GOT3 (cell line): ENCODE measurements around the gene SYT7.

ENCODE experiments used
- DNase-seq: peaks from one replicate; lab custom pipeline; 2025; ENCODE audit warnings: mixed read lengths; lab: John Stamatoyannopoulos, UW

Gene SYT7

DNA sequence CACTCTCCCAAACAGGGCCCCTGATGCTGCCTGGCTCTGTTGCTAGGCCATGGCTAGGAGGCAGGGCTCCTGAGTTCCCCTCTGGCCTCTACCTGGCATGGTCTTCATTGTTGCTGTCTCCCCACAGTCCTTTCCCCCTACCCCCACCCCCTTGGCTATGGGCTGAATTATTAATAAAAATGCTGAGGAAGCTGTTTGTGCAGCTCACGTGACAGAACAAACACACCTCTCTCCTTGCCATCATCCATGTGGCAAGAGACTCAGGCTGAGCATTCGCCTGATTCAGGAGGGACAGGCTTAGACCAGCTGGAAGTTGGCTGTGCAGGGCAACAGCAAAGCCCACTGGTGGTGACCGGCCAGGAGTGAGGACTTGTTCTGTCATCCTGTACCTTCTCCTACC lies 4.2 kb upstream of the SYT7 start:
- DNase-seq = no peak

DNA sequence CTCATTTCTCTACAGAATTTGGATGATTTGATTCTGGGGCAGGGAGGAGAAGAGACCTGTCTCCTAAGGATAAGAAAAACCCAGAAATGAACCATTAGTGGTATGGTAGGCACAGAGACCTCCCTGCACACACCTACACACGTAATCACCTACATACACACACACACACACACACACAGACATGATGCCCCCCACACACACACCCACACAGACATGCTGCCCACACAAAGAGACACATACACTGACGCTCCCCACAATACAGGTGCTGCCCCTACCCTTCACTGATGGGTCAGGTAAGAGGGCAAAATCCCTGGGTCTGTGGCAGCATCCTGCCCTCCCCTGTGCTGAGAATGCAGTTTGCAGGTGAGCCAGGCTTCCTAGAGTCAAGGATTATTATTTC lies 1.1 kb upstream of the SYT7 start:
- no peak for DNase-seq

DNA sequence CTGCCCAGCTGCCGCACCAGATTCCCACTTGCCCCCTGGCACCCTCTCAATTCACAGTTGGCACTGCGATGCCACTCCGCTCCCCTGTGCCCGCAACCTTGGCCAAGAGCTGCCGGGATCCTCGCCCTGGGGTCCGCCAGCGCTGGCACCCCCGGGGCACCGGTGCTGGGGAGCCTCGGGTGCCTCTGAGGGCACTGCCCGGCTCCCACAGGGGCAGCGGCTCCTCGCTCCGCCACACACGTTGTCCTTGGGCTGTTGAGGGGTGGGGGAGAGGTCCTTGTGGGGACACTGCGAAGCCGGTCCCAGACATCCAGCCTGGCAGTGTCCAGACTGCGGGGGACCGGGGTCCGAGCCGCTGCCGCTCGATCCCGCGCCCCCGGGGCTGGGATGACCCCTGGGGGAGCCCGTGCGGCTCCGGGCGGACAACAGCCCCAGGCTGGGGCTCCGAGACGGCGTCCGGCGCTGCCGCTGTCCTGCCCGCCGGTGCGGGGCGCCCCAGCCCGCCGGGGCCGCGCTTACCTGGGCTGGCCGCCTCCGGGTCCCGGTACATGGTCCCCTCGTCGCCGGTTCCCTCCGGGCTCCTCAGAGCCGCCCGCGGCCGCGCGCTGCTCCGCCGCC lies 496 bp downstream of the SYT7 start:
- no peak for DNase-seq

DNA sequence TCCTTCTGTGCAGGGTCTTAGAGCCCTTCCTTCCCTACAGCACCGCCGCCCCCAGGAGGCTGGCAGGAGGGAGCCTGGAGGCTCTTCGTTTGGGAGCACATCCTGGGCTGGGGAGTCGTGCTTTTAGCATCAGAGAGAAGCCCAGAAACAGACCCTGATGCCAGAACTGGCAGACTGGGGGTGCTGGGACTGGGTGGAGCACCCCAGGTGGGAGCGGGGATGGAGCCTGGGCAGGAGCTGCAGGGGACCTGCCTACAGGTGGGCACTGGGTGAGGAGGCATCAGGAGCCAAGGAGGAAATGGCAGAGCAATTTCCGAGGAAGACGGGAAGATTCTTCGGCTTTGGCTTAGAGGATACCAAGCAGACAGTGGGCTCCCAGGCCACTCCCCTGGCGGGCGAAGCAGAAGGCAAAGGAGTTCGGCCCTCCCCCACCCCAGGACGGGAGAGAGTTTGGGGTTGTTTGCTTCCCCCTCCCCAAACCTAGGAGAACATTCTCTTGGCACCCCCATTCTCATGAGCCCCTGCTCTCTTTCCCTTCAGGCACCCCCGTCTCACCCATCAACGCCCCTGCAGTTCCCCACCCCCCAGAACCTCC lies 1.1 kb downstream of the SYT7 start:
- no peak for DNase-seq

- DNase-seq = no peak
Measured at GRCh38 chr11:61578819-61579675, 1.8 kb downstream of the SYT7 start.

- no peak for DNase-seq
Measured at GRCh38 chr11:61577383-61578118, 3.3 kb downstream of the SYT7 start.

GRCh38 chr11:61575886-61576861 lies 4.7 kb downstream of the SYT7 start:
- DNase-seq = no peak

DNA sequence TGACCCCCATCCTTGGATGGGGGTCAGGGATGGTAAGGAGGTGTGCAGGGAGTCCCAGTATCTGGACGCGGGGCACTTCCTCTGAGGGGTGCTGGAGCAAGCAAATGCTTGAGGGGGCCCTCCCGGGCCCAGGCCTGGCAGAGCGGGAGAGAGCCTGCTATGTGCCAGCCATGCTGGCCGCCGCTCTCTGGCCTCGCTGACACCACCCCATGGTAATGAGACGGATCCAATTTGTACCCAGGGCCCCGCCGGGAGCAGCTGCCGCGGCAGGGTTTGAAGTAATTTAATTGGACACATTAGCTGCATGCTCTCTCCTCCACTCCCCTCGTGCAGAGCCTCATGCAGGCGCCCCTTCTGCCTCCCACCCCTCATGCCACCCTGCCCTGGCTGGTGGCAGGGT lies 6.3 kb downstream of the SYT7 start:
- no peak for DNase-seq

- no peak for DNase-seq
Measured at GRCh38 chr11:61572913-61573312, 8.0 kb downstream of the SYT7 start.

GRCh38 chr11:61571869-61572268 lies 9.0 kb downstream of the SYT7 start:
- DNase-seq = no peak

- no peak for DNase-seq
Measured at GRCh38 chr11:61571337-61571736, 9.5 kb downstream of the SYT7 start.

DNA sequence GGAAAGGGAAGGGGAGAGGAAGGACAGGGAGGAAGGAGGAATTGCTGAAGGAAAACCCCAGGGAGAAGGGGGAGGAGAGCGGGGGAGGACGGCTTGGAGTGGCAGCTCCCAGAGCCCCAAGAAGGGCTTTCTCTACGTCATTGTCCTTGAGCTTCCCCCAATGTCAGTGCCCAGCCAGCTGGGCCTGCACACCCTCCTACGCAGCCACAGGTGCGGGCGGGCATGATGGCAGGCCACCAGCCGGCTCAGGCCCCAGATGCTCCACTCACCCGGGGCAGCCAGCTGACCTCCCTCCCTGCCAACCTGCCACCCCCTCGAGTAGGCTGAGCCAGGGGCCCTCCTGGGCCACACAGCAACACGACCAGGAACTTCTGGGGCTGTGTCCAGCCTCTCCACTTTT lies 11.2 kb downstream of the SYT7 start:
- no peak for DNase-seq

DNA sequence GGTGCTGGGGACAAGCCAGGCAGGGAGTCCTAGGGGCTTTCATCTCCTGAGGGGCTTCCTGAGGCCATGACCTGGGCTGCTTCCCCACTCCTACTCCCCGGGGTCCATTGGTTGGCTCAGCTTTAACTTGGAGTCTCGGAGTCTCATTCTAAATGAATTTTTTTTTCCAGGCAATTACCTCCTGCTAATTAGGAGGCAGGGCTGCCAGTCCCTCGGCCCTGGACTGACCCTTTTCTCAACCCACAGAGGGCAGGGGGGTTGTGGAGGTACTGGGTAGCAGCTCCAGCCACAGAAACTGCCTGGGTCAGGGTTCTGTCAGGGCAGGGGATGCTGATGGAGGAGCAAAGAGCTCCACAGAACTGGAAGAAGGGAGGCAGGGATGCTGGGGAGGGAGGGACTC lies 11.9 kb downstream of the SYT7 start:
- DNase-seq = no peak

DNA sequence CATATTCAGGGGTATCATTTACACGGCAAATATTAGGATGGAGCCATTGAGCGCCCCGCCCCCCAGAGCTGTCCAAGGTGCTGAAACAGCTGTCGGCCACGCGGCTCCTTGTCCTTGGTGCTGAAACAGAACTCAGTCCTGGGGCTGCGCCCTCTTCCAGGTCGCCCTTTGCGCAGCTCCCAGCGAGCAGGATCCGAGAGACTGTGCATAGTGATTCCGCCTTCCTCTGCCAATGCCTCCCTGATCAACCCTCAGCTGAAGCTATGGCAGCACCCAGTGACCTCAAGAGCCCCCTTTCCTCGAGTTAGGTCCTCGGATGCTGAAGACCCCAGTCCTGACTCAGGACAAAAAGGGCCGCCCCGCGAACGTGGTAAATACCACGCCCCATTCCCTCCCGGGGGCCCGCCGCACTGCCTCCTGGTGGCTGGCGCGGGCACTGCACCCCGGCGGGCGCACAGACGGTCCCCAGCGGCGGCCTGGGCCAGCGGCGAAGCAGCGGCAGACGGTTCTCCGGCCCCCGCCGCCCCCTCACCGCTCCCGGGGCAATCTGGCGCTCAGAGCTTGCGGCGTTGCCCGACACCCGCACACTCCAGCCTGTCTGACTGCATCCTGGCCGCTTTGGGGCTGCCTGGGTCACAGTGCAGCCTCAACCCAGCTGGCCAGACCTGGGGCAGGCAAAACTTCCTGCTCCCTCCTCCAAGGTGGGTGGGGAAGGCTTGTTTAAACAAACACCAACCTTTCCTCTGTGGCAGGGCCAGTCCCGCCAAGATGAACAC lies 13.4 kb downstream of the SYT7 start:
- DNase-seq = no peak

DNA sequence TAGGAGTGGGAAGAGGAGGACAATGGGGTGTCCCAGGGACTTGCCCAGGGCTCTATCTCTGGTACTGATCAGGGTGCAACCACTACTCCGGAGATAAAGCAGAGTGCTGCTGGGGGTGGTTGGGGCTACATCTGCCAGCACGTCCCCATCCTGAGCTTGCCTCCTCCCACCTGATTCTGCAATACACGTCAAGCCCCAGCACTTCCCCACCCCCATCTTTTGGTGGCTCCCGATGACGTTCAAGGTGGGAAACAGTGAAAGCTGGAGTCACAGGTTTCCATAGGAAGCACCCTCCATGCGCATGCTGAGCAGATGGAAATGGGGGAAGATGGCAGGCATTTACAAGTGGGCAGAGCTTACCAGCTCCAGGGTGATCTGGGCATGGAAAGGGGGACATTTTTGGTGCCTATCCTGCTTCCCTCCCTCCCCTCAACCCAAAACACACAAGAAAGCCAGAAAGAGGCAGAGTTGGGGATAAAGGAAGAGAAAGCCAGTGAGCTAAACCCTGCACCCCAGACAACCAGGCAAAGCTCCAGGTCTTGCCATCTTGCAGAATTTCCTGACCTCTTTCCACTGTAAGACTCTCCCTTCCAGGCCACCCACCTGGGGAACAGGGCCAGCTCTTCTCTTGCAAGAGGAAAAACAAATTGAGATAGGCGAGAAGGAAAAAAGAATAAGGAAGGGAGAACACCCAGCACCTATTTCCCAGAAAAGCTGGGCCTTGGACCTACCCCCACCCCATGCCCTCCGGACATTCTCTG lies 15.8 kb downstream of the SYT7 start:
- no peak for DNase-seq

- no peak for DNase-seq
Measured at GRCh38 chr11:61560751-61561150, 20.1 kb downstream of the SYT7 start.

- no peak for DNase-seq
Measured at GRCh38 chr11:61556621-61557020, 24.3 kb downstream of the SYT7 start.

GRCh38 chr11:61555978-61556377 lies 24.9 kb downstream of the SYT7 start:
- DNase-seq = no peak

GRCh38 chr11:61555051-61555969 lies 25.6 kb downstream of the SYT7 start:
- no peak for DNase-seq
